Activated T-cell treated with anti-CD3 and anti-CD28 coated beads, Interleukin-2, amount 50 U/mL, for 24 hours (primary cell): ENCODE results near the gene EVA1A.

Experiments
- DNase-seq: peaks from one replicate; pipeline ENCODE4 v3.0.0-alpha.2; 2020
- H3K27ac Mint-ChIP-seq: 2 replicates; pipeline ENCODE4 v1.8.0; 2020; ENCODE audit warnings: mild to moderate bottlenecking, mixed read lengths
- H3K27me3 Mint-ChIP-seq: 2 replicates; pipeline ENCODE4 v1.8.0; 2020; ENCODE audit warnings: mixed read lengths
- H3K36me3 Mint-ChIP-seq: 2 replicates; pipeline ENCODE4 v1.8.0; 2020; ENCODE audit warnings: low read depth, mixed read lengths
- H3K4me1 Mint-ChIP-seq: 2 replicates; pipeline ENCODE4 v1.8.0; 2020; ENCODE audit warnings: low read depth, mixed read lengths
- H3K4me3 Mint-ChIP-seq: 2 replicates; pipeline ENCODE4 v1.8.0; 2020; ENCODE audit warnings: mild to moderate bottlenecking, moderate library complexity, mixed read lengths
- H3K9me3 Mint-ChIP-seq: 2 replicates; pipeline ENCODE4 v1.8.0; 2020; ENCODE audit warnings: mixed read lengths

The EVA1A gene

DNA sequence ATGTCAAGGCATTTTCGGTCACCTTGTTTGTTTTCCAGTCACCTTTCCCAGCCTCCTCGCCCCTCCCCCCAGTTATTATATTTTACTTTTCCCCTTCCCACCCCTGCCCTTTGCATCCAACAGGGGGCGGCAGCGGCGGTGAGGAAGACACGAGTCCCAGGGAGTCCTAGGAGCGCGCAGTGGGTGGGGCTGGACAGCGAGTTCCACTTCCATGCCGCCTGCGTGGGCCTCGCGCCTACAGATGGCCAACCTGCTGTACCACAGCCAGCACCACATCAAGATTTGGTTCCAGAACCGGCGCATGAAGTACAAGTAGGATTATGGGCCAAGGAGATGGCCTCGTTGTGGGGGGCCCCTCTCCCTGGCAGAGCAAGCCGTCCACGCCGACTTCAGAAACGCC, 37.2 kb upstream of the EVA1A start:
- H3K9me3 Mint-ChIP-seq, result no peaks in the 10 kb centered on the region
- H3K4me3 Mint-ChIP-seq, result no peak overlapping the region
- no peaks in the 10 kb centered on the region for H3K36me3 Mint-ChIP-seq
- no peaks in the 10 kb centered on the region for H3K4me1 Mint-ChIP-seq
- peaks cover 10% of the 10 kb centered on the region for H3K27me3 Mint-ChIP-seq
- no peak overlapping the region for H3K27ac Mint-ChIP-seq
- no peak for DNase-seq

DNA sequence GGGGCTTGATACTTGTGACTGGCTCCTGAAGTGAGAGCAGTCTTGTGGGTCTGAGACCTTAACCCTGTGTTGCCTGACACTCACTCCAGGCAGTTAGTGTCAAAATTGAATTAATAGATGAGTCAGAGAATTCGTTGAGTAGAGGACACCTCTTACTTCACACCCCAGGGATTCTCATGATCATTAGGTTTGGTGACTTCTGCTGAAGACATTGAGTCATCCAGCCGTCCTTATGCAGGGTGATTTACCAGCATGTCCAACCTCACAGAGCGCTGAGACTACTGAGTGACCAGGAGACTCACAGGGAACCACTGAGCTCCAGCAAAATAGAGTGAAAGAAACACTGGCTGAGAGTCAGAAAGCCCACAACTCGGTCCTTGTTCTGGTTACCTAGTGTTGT, 36.0 kb upstream of the EVA1A start:
- Mint-ChIP-seq H3K4me3 (no peak overlapping the region), H3K36me3 (no peaks in the 10 kb centered on the region), H3K27me3 (peaks cover 11% of the 10 kb centered on the region), H3K27ac (no peak overlapping the region), H3K9me3 (no peaks in the 10 kb centered on the region), H3K4me1 (peaks cover 1% of the 10 kb centered on the region)
- DNase-seq, result no peak

DNA sequence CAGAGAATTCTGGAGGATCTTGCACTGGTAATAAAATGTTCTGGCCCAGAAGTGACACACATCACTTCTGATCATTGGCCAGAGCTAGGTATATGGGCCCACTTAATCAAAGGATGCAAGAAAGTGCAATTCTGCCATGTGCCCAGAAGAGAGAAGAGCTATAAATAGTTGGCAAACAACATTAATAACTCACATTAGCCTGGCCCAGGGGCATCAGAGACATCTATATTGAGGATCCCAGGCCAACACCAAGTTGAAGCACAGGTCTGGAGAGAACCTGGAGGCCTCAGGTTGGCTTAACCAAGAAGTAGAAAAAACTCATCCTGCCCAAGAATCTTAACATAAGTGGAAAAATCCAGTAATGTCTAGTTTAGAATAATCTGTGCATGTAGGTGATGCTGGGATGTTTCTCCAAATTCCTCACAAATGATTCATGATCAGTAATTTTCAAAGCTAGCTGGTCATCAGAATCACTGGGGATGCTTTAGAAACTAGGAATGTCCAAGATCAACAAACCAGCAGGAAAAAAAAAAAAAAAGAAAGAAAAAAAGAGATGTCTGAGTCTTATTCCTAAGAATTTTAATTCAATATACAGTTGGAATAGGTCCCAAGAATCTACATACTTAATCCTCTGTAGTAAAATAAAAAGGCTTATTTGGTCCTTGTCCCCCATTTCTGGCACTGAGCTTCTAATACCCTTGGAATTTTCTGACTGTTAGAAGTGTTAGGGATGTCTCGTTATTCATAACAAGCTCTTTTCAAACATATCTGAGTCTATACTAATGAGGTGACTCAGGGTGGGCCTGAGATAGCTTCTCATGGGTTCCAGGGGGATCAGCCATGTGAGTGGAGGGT, 35.0 kb upstream of the EVA1A start:
- Mint-ChIP-seq H3K4me3 (no peak overlapping the region), H3K9me3 (no peaks in the 10 kb centered on the region), H3K27me3 (peaks cover 12% of the 10 kb centered on the region), H3K36me3 (no peaks in the 10 kb centered on the region), H3K4me1 (peaks cover 1% of the 10 kb centered on the region), H3K27ac (no peak overlapping the region)
- DNase-seq, result no peak

DNA sequence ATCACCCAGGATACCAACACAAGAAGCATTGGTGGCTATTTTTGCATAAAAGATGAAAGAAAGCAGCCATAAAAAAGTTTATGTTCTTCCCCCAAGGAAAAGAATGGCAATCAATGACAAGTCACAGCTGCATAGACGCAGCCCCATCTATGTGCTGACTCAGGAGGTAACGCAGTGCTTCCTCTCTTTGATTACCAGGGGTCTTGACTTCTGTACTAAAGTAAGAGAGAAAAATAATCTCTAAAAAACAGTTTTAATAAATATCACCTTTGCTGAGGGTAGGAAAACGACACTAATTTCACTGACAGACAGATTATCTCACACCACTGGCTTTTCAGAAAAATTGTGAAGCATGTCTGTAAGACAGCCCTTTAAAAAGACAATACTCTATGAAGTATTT, 33.9 kb upstream of the EVA1A start:
- no peak for DNase-seq
- H3K9me3 Mint-ChIP-seq, result no peaks in the 10 kb centered on the region
- H3K36me3 Mint-ChIP-seq, result no peaks in the 10 kb centered on the region
- no peak overlapping the region for H3K27ac Mint-ChIP-seq
- H3K4me1 Mint-ChIP-seq, result peaks cover 1% of the 10 kb centered on the region
- peaks cover 11% of the 10 kb centered on the region for H3K27me3 Mint-ChIP-seq
- no peak overlapping the region for H3K4me3 Mint-ChIP-seq

DNA sequence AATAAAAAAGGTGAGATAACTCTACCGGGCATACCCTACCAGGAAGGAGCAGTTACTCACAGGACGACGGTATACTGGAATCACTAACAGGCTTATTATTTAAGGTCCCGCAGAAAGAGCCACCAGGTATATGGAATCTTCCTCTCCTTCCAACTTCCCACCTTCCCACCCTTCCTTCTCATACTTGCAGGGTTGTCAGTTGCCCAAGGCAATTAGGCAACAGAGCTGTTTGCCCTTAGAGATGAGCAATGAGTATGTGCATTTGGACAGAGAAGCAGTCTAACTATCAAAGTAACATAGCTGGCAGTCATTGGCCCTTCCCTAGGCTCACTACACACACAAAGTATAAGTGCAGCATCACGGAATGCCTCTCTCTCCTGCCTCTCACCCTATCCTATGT, 32.1 kb upstream of the EVA1A start:
- no peak overlapping the region for H3K27ac Mint-ChIP-seq
- H3K36me3 Mint-ChIP-seq, result no peaks in the 10 kb centered on the region
- peaks cover 14% of the 10 kb centered on the region for H3K27me3 Mint-ChIP-seq
- DNase-seq, result no peak
- H3K4me1 Mint-ChIP-seq, result peaks cover 1% of the 10 kb centered on the region
- H3K9me3 Mint-ChIP-seq, result no peaks in the 10 kb centered on the region
- no peak overlapping the region for H3K4me3 Mint-ChIP-seq

DNA sequence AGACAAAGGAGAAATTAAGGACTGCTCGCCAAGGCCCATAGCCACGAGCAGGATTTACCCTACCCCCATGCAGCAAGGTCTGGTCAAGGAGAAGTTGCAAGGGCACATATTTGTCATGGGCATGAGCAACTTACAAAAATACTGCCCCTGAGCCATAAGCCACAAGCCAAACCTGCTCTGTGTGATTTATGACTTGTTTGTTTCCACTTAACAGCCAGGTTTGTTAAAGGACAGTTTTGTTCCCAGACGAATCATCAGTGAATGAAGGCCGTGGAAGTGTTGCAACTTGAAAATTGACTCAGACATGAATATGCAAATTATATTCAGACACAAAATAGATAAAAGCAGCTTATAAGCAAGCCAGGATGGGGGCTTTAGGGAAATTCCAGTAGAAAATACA, 31.3 kb upstream of the EVA1A start:
- Mint-ChIP-seq H3K27me3 (peaks cover 17% of the 10 kb centered on the region), H3K4me1 (peaks cover 1% of the 10 kb centered on the region), H3K9me3 (no peaks in the 10 kb centered on the region), H3K36me3 (no peaks in the 10 kb centered on the region), H3K4me3 (no peak overlapping the region), H3K27ac (no peak overlapping the region)
- no peak for DNase-seq

DNA sequence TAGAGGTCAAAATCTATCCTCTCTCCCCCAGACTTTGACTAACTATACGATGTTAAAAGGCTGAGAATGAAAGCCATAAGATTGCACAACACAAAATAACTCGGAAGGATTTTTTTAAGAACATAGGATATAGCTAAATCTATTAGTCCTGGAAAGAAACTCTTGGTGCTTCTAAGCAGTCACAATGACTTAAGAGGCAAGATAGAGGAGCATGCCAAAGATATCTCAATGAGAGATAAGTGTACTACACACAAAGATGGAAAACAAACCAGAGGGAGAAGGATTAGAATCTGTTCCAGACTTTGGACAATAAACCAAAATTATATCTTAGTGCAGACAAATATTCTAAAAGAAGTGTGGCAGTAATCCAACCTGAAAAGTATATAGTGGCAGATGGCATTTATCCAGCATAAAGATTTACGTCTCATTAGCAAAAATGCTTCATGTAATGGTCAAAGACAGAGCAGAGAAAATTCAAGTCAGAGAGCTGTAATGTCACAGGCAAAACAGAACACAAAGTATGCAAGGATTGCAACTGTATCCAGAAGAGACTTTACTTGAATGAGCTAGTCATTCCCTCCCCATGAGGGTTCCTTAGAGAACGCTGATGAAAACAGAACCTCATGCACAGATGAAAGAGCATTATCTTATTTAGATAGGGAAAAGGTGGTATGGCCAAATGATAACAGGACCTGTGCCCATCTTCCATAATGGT, 28.8 kb upstream of the EVA1A start:
- H3K4me1 Mint-ChIP-seq, result peaks cover 1% of the 10 kb centered on the region
- H3K27me3 Mint-ChIP-seq, result peaks cover 15% of the 10 kb centered on the region
- no peaks in the 10 kb centered on the region for H3K9me3 Mint-ChIP-seq
- H3K4me3 Mint-ChIP-seq, result no peak overlapping the region
- H3K27ac Mint-ChIP-seq, result no peak overlapping the region
- H3K36me3 Mint-ChIP-seq, result no peaks in the 10 kb centered on the region
- DNase-seq, result no peak

DNA sequence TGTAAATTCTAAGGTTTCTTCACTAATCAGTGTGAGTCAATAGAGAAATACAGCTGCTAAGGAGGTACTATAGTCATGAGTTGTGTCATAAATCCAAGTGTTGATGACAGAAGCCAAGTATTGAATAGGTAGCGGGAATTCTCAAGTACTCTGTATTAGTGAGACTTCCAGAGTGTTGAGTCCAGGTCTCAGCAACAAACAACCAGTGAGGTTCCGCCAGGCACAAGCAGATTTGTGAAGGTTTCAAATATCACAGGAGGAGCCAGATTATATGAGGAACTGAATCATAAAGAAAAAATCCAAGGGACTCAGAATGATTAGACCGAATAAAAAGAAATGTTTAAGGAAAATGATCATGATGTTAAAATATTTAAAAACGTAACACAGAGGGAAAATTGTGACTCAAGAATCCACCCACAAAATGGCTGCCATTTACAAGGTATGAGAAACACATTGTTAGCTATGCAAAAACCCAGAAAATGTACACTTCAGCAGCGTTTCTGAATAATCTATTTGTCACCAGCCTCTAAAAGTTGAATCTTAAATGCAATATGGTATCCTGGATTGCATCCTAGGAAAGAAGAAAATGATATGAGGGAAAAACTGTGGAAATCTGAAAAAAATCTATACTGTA, 27.3 kb upstream of the EVA1A start:
- Mint-ChIP-seq H3K27me3 (peaks cover 16% of the 10 kb centered on the region), H3K4me3 (no peak overlapping the region), H3K4me1 (peaks cover 1% of the 10 kb centered on the region), H3K36me3 (no peaks in the 10 kb centered on the region), H3K9me3 (no peaks in the 10 kb centered on the region), H3K27ac (no peak overlapping the region)
- DNase-seq, result no peak

DNA sequence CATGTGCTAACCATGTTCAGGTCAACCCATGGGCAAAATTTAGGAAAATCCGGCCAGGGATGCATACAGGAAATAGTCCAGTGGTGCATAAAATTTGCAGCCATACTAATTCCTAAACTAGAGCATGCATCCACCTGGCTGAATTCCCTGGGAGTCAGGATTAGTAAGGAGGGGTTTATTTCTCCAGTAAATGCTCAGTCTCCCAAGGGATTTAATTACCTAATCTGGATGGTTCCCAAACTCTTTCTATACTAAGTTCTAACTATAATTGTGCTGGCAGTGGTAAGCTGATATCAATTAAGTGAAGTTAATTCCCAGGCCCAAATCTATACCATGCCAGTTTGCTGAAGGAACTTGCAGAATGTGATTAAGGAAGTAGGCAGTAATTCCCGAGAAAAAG, 26.2 kb upstream of the EVA1A start:
- H3K27me3 Mint-ChIP-seq, result peaks cover 17% of the 10 kb centered on the region
- H3K27ac Mint-ChIP-seq, result no peak overlapping the region
- no peak overlapping the region for H3K4me3 Mint-ChIP-seq
- H3K36me3 Mint-ChIP-seq, result no peaks in the 10 kb centered on the region
- DNase-seq, result no peak
- no peaks in the 10 kb centered on the region for H3K9me3 Mint-ChIP-seq
- no peaks in the 10 kb centered on the region for H3K4me1 Mint-ChIP-seq

DNA sequence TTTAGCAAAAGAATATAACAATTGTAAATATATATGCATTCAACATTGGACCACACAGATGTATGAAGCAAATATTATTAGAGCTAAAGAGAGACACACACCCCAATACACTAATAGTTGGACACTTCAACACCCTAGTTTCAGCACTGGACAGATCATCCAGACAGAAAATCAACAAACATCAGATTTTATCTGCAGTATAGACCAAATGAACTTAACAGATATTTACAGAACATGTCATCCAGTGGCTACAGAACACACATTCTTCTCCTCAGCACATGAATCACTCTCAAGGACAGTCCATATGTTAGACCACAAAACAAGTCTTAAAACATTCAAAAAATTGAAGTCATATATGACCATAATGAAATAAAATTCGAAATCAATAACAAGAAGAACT, 22.1 kb upstream of the EVA1A start:
- H3K4me3 Mint-ChIP-seq, result no peak overlapping the region
- H3K27ac Mint-ChIP-seq, result no peak overlapping the region
- no peaks in the 10 kb centered on the region for H3K36me3 Mint-ChIP-seq
- H3K9me3 Mint-ChIP-seq, result no peaks in the 10 kb centered on the region
- H3K4me1 Mint-ChIP-seq, result no peaks in the 10 kb centered on the region
- H3K27me3 Mint-ChIP-seq, result peaks cover 24% of the 10 kb centered on the region
- no peak for DNase-seq

DNA sequence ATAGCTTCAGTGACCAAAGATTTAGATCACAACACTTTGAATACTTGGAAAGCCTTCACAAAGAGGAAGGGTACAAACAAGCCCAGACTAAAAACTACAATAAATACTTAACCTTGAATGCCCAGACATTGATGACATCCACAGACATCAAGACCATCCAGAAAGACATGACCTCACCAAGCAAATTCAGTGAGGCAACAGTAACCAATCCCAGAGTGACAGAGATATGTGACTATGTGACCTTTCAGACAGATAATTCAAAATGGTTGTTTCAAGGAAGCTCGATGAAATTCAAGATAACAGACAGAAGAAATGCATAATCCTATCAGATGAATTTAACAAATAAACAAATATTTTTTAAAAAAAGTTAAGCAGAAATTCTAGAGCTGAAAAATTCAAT, 19.9 kb upstream of the EVA1A start:
- Mint-ChIP-seq H3K4me3 (no peak overlapping the region), H3K4me1 (no peaks in the 10 kb centered on the region), H3K9me3 (peaks cover under 1% of the 10 kb centered on the region), H3K36me3 (no peaks in the 10 kb centered on the region), H3K27me3 (peaks cover 24% of the 10 kb centered on the region), H3K27ac (no peak overlapping the region)
- no peak for DNase-seq

DNA sequence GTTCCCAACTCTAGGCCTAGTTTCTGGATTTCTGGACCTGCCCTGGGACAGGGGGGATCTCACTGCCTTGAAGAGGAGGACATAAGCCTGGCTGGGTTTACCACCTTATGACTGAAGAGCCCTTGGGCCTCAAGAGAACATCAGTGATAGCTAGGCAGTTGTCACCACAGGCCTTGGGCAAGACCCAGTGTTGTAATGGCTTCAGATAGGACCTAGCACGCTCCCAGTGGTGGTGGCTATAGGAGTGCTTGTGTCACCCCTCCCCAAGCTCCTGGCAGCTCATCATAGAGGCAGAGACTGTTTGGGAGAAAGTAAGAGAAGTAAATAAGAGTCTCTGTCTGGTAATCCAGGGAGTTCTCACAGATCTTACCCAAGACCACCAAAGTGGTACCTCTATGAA, 19.4 kb upstream of the EVA1A start:
- Mint-ChIP-seq H3K9me3 (peaks cover 3% of the 10 kb centered on the region), H3K27ac (no peak overlapping the region), H3K36me3 (no peaks in the 10 kb centered on the region), H3K4me1 (no peaks in the 10 kb centered on the region), H3K27me3 (peaks cover 24% of the 10 kb centered on the region), H3K4me3 (no peak overlapping the region)
- DNase-seq, result no peak

DNA sequence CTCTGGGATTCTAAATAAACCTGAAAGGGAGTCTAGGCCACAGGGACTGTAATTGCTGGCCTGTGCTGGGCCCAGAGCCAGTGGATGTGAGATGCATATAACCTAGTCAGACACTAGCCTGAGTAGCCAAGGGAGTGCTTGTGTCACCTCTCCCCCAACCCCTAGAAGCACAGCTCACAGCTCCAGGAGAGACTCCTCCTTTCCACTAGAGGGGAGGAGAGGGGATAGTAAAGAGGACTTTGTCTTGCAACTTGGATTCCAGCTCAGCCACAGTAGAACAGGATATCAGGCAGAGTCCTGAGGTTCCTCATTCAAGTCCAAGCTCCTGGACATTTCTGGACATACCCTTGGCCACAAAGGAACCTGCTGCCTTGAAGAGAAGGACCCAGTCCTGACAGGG, 18.4 kb upstream of the EVA1A start:
- Mint-ChIP-seq H3K4me1 (no peaks in the 10 kb centered on the region), H3K36me3 (no peaks in the 10 kb centered on the region), H3K9me3 (peaks cover 3% of the 10 kb centered on the region), H3K4me3 (no peak overlapping the region), H3K27ac (no peak overlapping the region), H3K27me3 (peaks cover 26% of the 10 kb centered on the region)
- DNase-seq, result no peak

DNA sequence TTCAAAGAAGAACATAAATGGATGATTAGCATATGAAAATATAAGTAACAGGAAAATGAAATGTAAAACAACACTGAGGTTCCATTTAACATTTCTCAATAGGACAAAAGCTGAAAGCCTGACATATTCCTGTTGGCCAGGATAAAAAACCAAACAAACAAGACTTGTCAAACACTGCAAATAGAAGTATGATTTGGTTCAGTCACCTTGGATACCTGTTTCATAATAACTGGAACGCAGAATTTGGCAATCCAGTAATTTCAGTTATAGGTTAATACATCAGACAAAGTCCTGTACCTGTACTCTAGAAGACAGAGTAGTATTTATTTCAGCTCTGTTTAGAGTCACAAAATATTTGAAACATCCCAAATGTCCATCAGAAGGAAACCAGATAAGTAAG, 16.5 kb upstream of the EVA1A start:
- no peak overlapping the region for H3K4me3 Mint-ChIP-seq
- no peak for DNase-seq
- H3K4me1 Mint-ChIP-seq, result peaks cover 2% of the 10 kb centered on the region
- H3K36me3 Mint-ChIP-seq, result no peaks in the 10 kb centered on the region
- no peak overlapping the region for H3K27ac Mint-ChIP-seq
- H3K27me3 Mint-ChIP-seq, result peaks cover 25% of the 10 kb centered on the region
- H3K9me3 Mint-ChIP-seq, result peaks cover 3% of the 10 kb centered on the region

DNA sequence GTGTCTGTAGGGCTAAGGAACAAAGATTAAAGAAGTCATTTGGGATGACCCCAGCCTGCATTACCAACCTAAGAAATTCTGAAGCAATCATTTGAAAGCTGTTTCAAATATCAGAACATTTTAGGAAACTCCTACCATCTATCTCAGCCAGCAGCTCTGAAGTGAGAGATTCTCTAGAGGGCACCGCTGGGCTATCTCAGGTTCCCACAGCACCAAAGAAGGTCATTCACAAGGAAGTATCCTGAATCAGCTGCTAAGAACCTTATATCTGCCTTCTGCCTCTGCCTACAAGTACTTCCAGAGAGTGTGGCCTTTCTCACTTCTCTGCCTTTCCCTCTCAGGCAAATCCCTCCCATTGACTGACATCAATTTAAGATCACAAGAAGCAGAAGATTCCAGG, 13.4 kb upstream of the EVA1A start:
- Mint-ChIP-seq H3K27me3 (peaks cover 27% of the 10 kb centered on the region), H3K4me1 (peaks cover 12% of the 10 kb centered on the region), H3K36me3 (no peaks in the 10 kb centered on the region), H3K9me3 (peaks cover 3% of the 10 kb centered on the region), H3K4me3 (no peak overlapping the region), H3K27ac (no peak overlapping the region)
- no peak for DNase-seq
